NCI-H146 (cell line): ENCODE measurements around the gene SRRM3.
"Not testable (repeated sequence)": the region's sequence is repeated elsewhere in the genome, so short reads cannot be mapped to it uniquely, and the experiment has no call there.

Experiments used
- DNase-seq: peaks from one replicate; lab custom pipeline; 2025; lab: John Stamatoyannopoulos, UW

SRRM3 gene

DNA sequence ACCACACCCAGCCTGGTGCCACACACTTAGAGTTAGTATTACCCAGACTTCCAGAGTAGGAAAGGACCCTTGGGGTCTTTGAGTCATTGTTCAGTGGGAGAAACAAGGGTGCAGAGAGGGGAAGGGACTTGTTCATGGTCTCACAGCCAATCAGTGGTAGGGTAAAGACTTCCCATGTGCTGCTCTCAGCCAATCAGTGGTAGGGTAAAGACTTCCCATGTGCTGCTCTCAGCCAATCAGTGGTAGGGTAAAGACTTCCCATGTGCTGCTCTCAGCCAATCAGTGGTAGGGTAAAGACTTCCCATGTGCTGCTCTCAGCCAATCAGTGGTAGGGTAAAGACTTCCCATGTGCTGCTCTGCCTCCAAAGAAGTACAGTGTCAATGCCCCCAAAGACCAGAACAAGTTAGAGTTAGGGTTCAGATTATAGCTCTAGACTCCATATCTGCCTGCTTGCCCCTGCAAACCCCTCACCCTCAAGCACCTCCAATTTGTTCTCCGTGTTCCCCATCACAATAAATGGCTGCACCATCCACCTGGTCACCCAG lies 25.3 kb downstream of the SRRM3 start:
- DNase-seq: not testable (repeated sequence)

- no peak for DNase-seq
These were observed 28.5 kb downstream of the SRRM3 start for GRCh38 chr7:76230214-76230613.

DNA sequence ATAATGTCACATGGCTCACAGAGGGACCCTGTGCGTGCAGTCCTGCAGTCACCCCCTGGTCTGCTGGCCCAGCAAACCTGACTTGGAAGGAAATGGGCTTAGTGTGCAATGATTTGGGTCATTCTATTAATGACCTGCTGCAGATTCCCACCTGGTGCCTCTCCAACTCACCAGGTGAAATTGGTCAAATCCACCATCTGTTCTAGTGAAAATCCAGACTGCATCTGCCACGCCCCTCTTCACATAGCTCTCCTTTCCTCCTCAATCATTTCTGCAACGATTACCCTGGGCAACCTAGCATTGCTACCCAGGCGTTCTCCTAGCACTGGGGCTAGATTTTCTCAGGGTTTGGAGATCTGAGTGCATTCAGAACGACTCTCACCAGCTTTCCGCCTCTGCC lies 29.4 kb downstream of the SRRM3 start:
- DNase-seq: no peak

GRCh38 chr7:76231583-76231982 lies 29.9 kb downstream of the SRRM3 start:
- no peak for DNase-seq

DNA sequence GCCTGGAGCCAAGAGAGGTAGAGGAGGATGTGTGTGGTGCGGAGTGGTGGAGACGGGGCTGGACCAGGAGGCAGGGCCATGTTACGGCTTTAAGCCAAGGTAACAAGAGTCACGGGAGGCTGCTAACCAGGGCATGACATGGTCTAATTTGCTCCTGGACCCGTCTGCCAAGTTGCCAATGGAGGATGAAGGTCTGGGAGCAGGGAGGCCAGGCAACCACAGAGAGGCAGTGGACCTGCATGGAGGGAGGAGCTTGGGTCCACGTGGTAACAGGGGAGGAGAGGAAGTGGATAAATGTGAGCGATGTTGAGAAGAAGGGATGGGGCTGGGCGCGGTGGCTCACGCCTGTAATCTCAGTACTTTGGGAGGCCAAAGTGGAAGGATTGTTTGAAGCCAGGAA lies 31.0 kb downstream of the SRRM3 start:
- DNase-seq: no peak

DNA sequence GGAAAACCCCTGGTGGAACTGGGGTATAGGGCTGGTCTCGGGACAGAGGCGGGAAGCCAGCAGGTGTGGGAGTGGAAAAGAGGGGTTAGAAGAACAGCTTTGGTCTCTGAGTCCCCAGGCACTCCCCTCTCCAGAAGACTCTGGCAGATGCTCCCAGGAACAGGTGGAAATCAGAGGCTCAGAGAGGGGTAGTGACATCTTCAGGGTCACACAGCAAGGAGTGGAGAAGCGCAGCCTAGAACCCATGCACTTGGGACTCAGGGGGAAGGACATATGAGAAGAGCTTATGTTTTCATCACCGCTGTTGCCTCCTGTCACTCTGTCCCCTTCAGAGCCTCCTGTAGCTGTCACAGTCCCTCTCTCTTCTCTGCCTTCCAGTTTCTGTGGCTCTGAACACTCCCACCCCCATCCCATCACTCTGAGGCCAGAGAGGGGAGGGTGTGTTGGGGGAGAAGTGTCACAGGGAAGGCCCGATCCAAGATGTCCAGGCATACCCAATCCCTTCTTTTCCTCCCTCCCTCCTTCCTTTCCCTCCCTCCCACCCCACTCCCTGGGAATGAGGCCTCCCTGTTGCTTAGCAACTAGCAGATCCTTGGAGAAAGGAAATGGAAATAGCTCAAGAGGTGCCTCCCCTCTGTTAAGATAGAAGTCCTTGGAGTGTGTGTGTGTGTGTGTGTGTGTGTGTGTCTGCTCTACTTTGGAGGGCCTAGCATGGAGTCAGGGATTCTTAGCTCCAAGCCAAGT lies 32.0 kb downstream of the SRRM3 start:
- no peak for DNase-seq

GRCh38 chr7:76234282-76234584 lies 32.5 kb downstream of the SRRM3 start:
- no peak for DNase-seq

- peak; percentile 92 for DNase-seq
These were observed 33.3 kb downstream of the SRRM3 start for GRCh38 chr7:76234931-76235441.

GRCh38 chr7:76236224-76236623 lies 34.5 kb downstream of the SRRM3 start:
- no peak for DNase-seq

- no peak for DNase-seq
These were observed 36.6 kb downstream of the SRRM3 start for GRCh38 chr7:76238326-76238725.

DNA sequence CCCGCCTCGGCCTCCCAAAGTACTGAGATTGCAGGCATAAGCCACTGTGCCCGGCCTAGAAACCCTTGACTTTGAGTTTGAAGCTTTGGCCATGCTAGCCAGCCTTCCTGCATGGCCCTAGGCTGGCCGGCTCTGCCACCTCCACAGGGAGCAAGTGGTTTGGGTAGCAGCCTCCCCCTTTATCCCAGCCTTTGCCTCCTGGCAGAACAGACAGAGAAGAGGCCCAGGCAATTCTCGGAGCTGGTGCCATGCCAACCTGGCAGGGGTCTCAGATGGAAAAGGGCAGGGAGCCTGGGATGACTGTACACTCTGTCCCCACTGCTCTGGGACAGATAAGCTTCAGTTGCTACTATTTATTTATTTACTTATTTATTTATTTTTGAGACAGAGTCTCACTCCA lies 39.4 kb downstream of the SRRM3 start:
- DNase-seq: no peak

DNA sequence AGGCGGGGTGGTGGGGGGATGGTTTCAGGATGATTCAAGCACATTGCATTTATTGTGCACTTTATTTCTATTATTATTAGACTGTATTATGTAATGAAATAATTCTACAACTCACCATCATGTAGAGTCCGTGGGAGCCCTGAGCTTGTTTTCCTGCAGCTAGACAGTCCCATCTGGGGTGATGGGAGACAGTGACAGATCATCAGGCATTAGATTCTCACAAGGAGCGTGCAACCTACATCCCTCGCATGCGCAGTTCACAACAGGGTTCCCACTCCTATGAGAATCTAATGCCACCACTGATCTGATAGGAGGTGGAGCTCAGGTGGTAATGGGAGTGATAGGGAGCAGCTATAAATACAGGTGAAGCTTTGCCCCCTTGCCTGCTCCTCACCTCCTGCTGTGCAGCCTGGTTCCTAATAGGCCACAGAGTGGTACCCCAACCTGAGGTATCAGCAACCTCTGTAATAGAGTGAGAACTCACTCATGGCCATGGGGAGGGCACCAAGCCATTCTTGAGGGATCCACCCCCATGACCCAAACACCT lies 40.9 kb downstream of the SRRM3 start:
- not testable (repeated sequence) for DNase-seq

- DNase-seq: peak; percentile 99
These were observed 43.2 kb downstream of the SRRM3 start for GRCh38 chr7:76244781-76245391.

GRCh38 chr7:76246804-76247389 lies 45.2 kb downstream of the SRRM3 start:
- peak; percentile 35 for DNase-seq

DNA sequence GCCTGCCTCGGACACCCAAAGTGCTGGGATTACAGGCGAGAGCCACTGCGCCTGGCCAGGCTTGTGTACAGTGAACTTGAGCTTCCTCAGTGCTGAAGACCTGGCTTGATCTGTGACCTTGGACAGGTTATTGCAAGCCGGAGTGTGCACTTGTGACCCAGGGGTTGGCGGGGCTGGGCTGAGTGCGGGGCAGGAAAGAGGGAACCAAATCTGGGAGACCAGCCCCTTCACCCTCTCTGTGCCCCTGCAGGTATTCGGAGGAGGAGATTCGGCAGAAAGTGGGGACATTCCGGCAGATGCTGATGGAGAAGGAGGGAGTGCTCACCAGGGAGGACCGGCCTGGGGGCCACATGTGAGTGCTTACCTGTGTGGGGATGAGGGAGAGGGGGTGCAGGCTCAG lies 46.2 kb downstream of the SRRM3 start:
- no peak for DNase-seq

DNA sequence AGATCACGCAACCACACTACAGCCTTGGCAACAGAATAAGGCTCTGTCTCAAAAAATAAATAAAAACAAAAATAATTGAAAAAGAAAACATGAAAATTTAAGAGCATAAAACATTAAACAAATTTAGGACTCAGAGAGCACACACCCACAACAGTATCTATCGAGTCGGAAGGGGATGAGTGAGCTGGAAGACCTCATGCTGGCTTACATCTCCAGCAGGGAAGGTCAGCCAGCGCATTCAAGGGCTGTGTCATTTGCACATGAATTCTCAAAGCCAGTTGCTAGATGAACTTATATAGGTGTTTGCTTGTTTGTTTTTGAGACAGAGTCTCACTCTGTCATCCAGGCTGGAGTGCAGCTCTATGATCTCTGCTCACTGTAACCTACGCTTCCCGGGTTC lies 50.3 kb downstream of the SRRM3 start:
- no peak for DNase-seq

DNA sequence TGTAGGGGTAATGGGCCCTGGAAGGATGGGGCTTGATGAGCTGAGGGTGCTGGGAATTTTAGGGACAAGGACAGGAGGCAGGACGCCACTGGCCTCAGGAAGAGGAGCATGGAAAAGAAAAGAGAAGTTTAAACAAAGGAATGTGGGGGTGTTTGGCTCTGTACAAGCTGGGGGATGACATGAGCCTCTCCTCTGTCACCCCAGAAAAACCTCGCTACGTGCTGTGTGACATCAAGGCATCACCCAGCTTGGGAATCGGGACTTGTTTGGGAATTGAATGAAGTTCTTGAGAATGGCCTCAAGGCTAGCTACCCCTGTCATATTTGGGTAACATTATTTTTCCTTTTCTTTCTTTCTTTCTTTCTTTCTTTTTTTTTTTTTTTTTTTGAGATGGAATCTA lies 53.1 kb downstream of the SRRM3 start:
- DNase-seq: no peak

DNA sequence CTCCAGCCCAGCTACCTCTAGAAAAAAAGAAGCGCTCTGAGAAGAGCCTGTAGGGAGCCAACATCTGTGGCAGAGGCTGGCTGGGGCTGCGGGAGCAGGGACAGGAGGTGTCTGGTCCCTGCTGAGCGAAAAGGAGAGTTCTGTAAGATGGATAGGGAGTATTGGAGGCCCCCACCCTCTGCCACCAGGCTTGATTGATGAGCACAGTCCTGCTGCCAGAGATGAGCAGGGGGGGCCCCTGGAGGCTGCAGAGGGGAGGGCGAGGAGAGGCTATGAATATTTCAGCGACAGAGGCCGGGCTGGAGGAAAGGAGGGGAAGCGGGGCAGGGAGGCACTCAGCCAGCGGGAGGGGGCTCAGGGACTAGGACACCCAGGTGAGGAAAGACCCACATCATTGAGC lies 56.3 kb downstream of the SRRM3 start:
- peak; percentile 17 for DNase-seq

DNA sequence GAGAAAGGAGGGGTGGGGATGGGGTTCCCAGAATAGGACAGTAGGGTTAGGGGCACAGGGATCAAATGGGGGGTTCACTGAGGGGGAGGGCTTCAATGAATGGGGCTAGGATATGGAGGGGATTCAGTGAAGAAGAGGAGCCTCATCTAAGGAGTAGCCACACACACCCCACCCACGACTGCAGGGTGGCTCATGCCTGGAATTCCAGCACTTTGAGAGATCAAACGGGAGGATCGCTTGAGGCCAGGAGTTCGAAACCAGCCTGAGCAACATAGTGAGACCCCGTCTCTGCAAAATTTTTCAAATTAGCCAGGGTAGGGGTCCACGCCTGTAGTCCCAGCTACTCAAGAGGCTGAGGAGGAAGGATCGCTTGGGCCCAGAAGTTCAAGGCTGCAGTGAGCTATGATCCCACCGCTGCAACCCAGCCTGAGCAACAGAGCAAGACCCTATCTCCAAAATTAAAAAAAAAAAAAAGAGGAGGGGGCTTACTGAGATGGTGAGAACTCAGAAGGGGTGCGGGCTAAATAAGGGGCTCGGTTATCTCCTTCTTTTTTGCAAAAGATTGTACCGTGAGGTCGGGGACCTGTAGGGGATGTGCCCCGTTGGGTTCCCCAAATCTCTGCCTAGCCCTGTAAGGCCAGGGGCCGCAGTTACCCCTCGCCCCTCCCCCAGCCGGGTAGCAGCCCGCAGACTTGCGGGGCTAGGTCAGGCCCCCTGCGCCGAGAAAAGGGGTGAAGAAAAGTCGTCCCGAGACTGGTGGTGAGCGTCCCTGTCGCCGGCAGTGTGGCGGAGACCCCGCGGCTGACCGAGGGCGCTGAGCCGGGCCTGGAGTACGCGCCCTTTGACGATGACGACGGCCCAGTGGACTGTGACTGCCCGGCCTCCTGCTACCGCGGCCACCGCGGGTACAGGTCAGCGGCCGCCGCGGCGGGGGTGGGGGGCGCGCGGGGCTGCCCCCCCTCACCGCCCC lies 57.7 kb downstream of the SRRM3 start:
- peak; percentile 59 for DNase-seq

GRCh38 chr7:76260171-76260703 lies 58.5 kb downstream of the SRRM3 start:
- peak; percentile 94 for DNase-seq

GRCh38 chr7:76261329-76261728 lies 59.6 kb downstream of the SRRM3 start:
- DNase-seq: no peak
